MCF 10A (cell line): ENCODE measurements around the gene GORAB. TPM values are rescaled to one million over a fixed set of nuclear protein-coding genes. Genes with fewer than 3 reads are reported as not detected.
A peak's percentile ranks its signal among the peaks of the same experiment; 100 is the strongest.

Experiments
- BruUV-seq: library from RNA; stranded (reverse); fragments of 400-500 nt; replicated peaks from 2 replicates; lab custom pipeline; 2021; lab: Mats Ljungman, UMichigan
- CTCF ChIA-PET: fragments of 300-600 bp; sonication (Branson Sonifier 250); formaldehyde crosslinking; extraction: SDS; loops from one replicate; lab custom pipeline; 2021; ENCODE audit warnings: antibody characterized with exemption, inconsistent platforms; lab: Yijun Ruan, JAX
- POLR2A ChIA-PET: fragments of 300-600, 350-650 bp; sonication (Branson Sonifier 250); formaldehyde crosslinking; extraction: SDS; loops from one replicate; lab custom pipeline; 2020; ENCODE audit warnings: antibody characterized with exemption, inconsistent platforms; lab: Yijun Ruan, JAX
- DNase-seq: peaks from one replicate; pipeline ENCODE4 v3.0.0-alpha.2; 2018; ENCODE audit not compliant: unreplicated experiment
- H3K27ac Mint-ChIP-seq: one replicate; pipeline ENCODE4 v1.8.0; 2022; ENCODE audit warnings: mild to moderate bottlenecking, low read depth, mixed read lengths; ENCODE audit not compliant: unreplicated experiment
- H3K27me3 Mint-ChIP-seq: one replicate; pipeline ENCODE4 v1.8.0; 2022; ENCODE audit warnings: mixed read lengths; ENCODE audit not compliant: insufficient read depth, unreplicated experiment
- H3K36me3 Mint-ChIP-seq: one replicate; pipeline ENCODE4 v1.8.0; 2022; ENCODE audit warnings: mild to moderate bottlenecking, moderate library complexity, mixed read lengths; ENCODE audit not compliant: insufficient read depth, unreplicated experiment
- H3K4me1 Mint-ChIP-seq: one replicate; pipeline ENCODE4 v1.8.0; 2022; ENCODE audit warnings: mixed read lengths; ENCODE audit not compliant: insufficient read depth, unreplicated experiment
- H3K4me3 Mint-ChIP-seq: one replicate; pipeline ENCODE4 v1.8.0; 2022; ENCODE audit warnings: mild to moderate bottlenecking, moderate library complexity, mixed read lengths; ENCODE audit not compliant: unreplicated experiment
- H3K9me3 Mint-ChIP-seq: one replicate; pipeline ENCODE4 v1.8.0; 2022; ENCODE audit warnings: mixed read lengths; ENCODE audit not compliant: unreplicated experiment
- intact Hi-C: fragments of 100-400 bp; cut with micrococcal nuclease; formaldehyde crosslinking; loops from 2 replicates; pipeline ENCODE4 v1.14.1; 2022
- total RNA-seq: library from RNA; stranded (reverse); gene quantifications from 2 replicates; pipeline ENCODE4 v1.2.3, GENCODE V29; 2022
- TF ChIP-seq, protein P1 (sequence below): fragments of 200-600 bp; IDR thresholded peaks from one replicate; pipeline ENCODE4 v1.8.0; 2022; ENCODE audit warnings: antibody characterized with exemption, mild to moderate bottlenecking; ENCODE audit not compliant: unreplicated experiment

Gene GORAB
- total RNA-seq, 1 experiment from 2014 or later: 14.0 TPM

DNA sequence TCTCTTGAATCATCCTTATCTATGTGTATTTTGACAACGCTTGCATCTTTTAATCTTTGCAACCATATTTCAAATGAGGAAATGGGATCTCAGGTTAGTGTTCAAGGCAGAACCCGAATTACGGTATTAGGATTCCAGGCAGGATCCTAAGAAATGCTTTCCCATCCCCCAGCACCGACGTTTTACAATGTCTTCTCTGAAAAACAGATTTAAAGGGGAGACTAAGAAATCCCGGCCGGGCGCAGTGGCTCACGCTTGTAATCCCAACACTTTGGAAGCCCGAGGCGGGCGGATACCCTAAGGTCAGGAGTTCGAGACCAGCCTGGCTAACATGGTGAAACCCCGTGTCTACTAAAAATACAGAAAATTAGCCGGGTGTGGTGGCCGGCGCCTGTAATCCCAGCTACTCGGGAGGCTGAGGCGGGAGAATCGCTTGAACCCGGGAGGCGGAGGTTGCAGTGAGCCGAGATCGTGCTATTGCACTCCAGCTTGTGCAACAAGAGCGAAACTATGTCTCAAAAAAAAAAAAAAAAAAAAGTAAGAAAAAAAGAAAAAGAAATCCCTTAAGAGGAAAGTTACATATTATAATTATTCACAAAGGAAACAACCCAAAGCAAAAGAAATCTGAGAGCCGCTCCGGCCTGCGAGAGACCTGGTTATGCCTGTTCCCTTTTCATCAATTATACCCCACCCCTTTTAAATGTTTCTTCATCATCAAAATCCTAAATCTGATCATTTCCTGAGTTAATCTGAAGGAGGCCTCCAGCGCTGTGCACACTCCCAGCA, 801 bp upstream of the GORAB start:
- CTCF ChIA-PET: interaction anchor here (0.6 to 1.7 kb wide), 8 partner anchors 14 to 521 kb away, joined by 3 to 6 read pairs (median 4); no protein-coding TSS in a partner anchor
- no peaks in the 10 kb centered on the region for H3K27me3 Mint-ChIP-seq
- POLR2A ChIA-PET: interaction anchor here (0.6 to 2.5 kb wide), 16 partner anchors 9 to 638 kb away, joined by 3 to 20 read pairs (median 3); no protein-coding TSS in a partner anchor

DNA sequence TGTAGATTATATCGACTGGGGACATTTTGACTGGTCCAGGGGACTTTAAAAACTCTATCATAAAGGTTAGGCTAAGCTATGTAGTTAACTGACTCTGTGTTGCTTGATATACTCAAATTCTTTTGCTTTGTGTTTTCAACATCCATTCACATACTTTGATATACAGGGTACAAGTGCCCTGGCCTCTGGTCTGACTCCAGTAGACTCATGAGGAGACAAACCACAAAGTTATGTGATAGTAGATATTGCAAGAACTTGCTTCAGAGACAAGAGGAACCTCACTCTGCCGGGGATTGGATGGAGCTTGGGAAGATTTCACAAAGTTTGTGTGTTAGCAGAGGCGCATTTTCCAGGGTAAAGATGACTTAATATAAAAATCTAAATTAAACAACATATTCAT, 1.3 kb downstream of the GORAB start:
- intact Hi-C loops: loop anchor here (2.0 to 5.0 kb wide), 4 partner anchors 30 to 461 kb away; partner anchors contain the start of gene KIFAP3
- Mint-ChIP-seq H3K36me3 (no peaks in the 10 kb centered on the region), H3K4me3 (no peak overlapping the region), H3K4me1 (peaks cover 19% of the 10 kb centered on the region), H3K27me3 (no peaks in the 10 kb centered on the region), H3K27ac (no peak overlapping the region), H3K9me3 (no peaks in the 10 kb centered on the region)
- ChIA-PET CTCF (interaction anchor here (0.6 to 1.7 kb wide), 3 partner anchors 29 to 984 kb away, joined by 3 to 12 read pairs (median 3); no protein-coding TSS in a partner anchor), POLR2A (interaction anchor here (1.8 kb wide), 1 partner anchor 8 kb away, joined by 8 read pairs; no protein-coding TSS in a partner anchor)
- DNase-seq: no peak
- TF ChIP-seq, protein P1, sequence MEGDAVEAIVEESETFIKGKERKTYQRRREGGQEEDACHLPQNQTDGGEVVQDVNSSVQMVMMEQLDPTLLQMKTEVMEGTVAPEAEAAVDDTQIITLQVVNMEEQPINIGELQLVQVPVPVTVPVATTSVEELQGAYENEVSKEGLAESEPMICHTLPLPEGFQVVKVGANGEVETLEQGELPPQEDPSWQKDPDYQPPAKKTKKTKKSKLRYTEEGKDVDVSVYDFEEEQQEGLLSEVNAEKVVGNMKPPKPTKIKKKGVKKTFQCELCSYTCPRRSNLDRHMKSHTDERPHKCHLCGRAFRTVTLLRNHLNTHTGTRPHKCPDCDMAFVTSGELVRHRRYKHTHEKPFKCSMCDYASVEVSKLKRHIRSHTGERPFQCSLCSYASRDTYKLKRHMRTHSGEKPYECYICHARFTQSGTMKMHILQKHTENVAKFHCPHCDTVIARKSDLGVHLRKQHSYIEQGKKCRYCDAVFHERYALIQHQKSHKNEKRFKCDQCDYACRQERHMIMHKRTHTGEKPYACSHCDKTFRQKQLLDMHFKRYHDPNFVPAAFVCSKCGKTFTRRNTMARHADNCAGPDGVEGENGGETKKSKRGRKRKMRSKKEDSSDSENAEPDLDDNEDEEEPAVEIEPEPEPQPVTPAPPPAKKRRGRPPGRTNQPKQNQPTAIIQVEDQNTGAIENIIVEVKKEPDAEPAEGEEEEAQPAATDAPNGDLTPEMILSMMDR: no peak
- no TSS peak for BruUV-seq

More for the DNA sequence above, 801 bp upstream of the GORAB start:
- Mint-ChIP-seq H3K4me3 (no peak overlapping the region), H3K36me3 (no peaks in the 10 kb centered on the region), H3K4me1 (peaks cover 6% of the 10 kb centered on the region), H3K9me3 (no peaks in the 10 kb centered on the region), H3K27ac (no peak overlapping the region)
- intact Hi-C loops: loop anchor here (5.0 kb wide), 3 partner anchors 156 to 459 kb away; partner anchors contain the start of gene KIFAP3
- BruUV-seq: TSS peak; percentile 91
- TF ChIP-seq, protein P1: no peak
- no peak for DNase-seq

DNA sequence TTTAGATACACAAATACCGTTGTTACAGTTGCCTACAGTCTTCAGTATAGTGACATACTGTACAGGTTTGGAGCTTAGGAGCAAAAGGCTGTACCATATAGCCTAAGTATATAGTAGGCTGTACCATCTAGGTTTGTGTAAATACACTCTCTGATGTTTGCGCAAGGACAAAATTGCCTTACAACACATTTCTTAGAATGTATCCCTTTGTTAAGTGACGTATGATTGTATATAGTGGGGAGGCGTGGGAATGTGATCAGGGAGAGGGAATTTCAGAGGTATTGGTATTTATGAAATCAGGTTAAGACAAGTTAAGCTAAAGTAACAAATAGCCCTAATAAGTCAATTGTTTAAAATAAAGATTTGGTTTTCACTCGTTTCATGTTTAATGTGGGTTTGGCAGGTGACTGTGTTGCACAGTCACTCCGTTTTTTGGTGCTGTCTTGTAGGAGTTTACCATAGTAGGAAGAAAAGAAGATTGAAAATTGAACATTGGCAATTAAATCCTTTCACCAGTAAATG, 2.7 kb downstream of the GORAB start:
- BruUV-seq: no TSS peak
- Mint-ChIP-seq H3K27ac (peak overlapping the region; percentile 17), H3K4me1 (peaks cover 19% of the 10 kb centered on the region), H3K9me3 (no peaks in the 10 kb centered on the region), H3K4me3 (no peak overlapping the region), H3K36me3 (peaks cover 13% of the 10 kb centered on the region), H3K27me3 (no peaks in the 10 kb centered on the region)
- intact Hi-C loops: loop anchor here (5.0 kb wide), 3 partner anchors 153 to 462 kb away; partner anchors contain the start of gene KIFAP3
- DNase-seq: no peak
- POLR2A ChIA-PET: no interaction called here
- CTCF ChIA-PET: interaction anchor here (0.6 kb wide), 3 partner anchors 9 to 959 kb away, joined by 3 to 4 read pairs (median 4); no protein-coding TSS in a partner anchor
- TF ChIP-seq, protein P1: no peak

DNA sequence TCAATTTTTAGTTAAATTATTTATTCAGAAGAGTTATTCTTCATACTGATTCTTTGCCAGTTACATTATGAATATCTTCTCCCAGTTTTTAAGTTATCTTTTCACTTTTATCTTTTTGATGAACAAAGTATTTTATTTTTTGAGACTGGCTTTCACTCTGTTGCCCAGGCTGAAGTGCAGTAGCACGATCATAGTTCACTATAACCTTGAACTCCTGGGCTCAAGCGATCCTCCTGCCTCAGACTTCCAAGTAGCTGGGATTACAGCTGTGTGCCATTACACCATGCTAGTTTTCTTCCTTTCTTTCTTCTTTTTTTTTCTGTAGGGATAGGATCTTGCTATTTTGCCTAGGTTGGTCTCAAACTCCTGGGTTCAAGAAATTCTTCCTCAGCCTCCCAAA, 3.5 kb downstream of the GORAB start:
- BruUV-seq: no TSS peak
- H3K27me3 Mint-ChIP-seq: no peaks in the 10 kb centered on the region
- intact Hi-C loops: no loop called here
- no peak overlapping the region for H3K4me3 Mint-ChIP-seq
- peaks cover 20% of the 10 kb centered on the region for H3K36me3 Mint-ChIP-seq
- no peak for DNase-seq
- peak overlapping the region; percentile 17 for H3K27ac Mint-ChIP-seq
- H3K4me1 Mint-ChIP-seq: peaks cover 19% of the 10 kb centered on the region
- TF ChIP-seq, protein P1: no peak
- ChIA-PET CTCF (interaction anchor here (0.6 to 0.7 kb wide), 3 partner anchors 272 to 958 kb away, joined by 3 to 4 read pairs (median 3); no protein-coding TSS in a partner anchor), POLR2A (no interaction called here)
- no peaks in the 10 kb centered on the region for H3K9me3 Mint-ChIP-seq
